ENCODE measurements around the gene RFESD.

- TF ChIP-seq CTCF (IDR thresholded peaks at IDR 0.05; ENCODE audit: poor library complexity) (no peak), EZH2phosphoT487 (IDR thresholded peaks at IDR 0.05; ENCODE audit: low read depth, severe bottlenecking, unreplicated experiment) (no peak), EZH2 (IDR thresholded peaks at IDR 0.05; ENCODE audit: borderline replicate concordance) (no peak)
Measured at GRCh38 chr5:95662946-95663345, 16.4 kb downstream of the RFESD start.
